Suprapubic skin (tissue), 4 donors: ENCODE results near the gene ZBTB8B. TPM values are rescaled to one million over a fixed set of nuclear protein-coding genes. Genes with fewer than 3 reads are reported as not detected.
"Not testable (repeated sequence)": the region's sequence is repeated elsewhere in the genome, so short reads cannot be mapped to it uniquely, and the experiment has no call there.

Experiments used
- DNase-seq, 2 donors: peaks; one replicate each; pipeline ENCODE4 v3.0.0-alpha.2; 2019; ENCODE audit warnings: low spot score in 2 of 2
- H3K27ac ChIP-seq: fragments of 200-600 bp; sonication (generic); one replicate; pipeline ENCODE4 v1.5.1; 2019
- H3K27me3 ChIP-seq: fragments of 200-600 bp; sonication (generic); one replicate; pipeline ENCODE4 v1.5.1; 2019
- H3K36me3 ChIP-seq: fragments of 200-600 bp; sonication (generic); one replicate; pipeline ENCODE4 v1.5.1; 2019
- H3K4me1 ChIP-seq: fragments of 200-600 bp; sonication (generic); one replicate; pipeline ENCODE4 v1.5.1; 2019
- H3K4me3 ChIP-seq: fragments of 200-600 bp; sonication (generic); one replicate; pipeline ENCODE4 v1.5.1; 2019; ENCODE audit warnings: mild to moderate bottlenecking
- H3K9me3 ChIP-seq: fragments of 200-600 bp; sonication (generic); one replicate; pipeline ENCODE4 v1.5.1; 2019
- EP300 ChIP-seq: sonication (generic); formaldehyde crosslinking; IDR thresholded peaks from one replicate; pipeline ENCODE4 v1.6.1; 2017; ENCODE audit warnings: antibody characterized with exemption
- POLR2A ChIP-seq, 2 donors: fragments of 450-650 bp; IDR thresholded peaks; one replicate each; pipeline ENCODE4 v1.6.1; 2017; ENCODE audit warnings: antibody characterized with exemption in 2 of 2, mild to moderate bottlenecking in 2 of 2, moderate library complexity in 2 of 2
- POLR2AphosphoS5 ChIP-seq, 3 donors: sonication (generic); formaldehyde crosslinking; IDR thresholded peaks; one replicate each; pipeline ENCODE4 v1.6.1; 2017; ENCODE audit warnings: antibody characterized with exemption in 3 of 3
- WGBS: methylation state at CpG from one replicate; pipeline ENCODE4 v1.1.5; 2018; 5-methylcytosine and 5-hydroxymethylcytosine counted together
- total RNA-seq, 4 donors: library from RNA; depleted of rRNA; stranded (reverse); fragments of >200 nt; gene quantifications; one replicate each; pipeline ENCODE4 v1.1.0, GENCODE V29; 2016
- TF ChIP-seq, protein P1 (sequence below), 2 donors: fragments of 200-600 bp in 1 of 2; fragments of 450-650 bp in 1 of 2; sonication (generic) in 1 of 2; IDR thresholded peaks; one replicate each; pipeline ENCODE4 v1.5.1; 2016 to 2019; ENCODE audit warnings: antibody characterized with exemption in 2 of 2, mild to moderate bottlenecking in 1 of 2, moderate library complexity in 1 of 2

ZBTB8B gene
- total RNA-seq, 4 donors from 2014 or later, result 0.08 TPM; not detected in 3

DNA sequence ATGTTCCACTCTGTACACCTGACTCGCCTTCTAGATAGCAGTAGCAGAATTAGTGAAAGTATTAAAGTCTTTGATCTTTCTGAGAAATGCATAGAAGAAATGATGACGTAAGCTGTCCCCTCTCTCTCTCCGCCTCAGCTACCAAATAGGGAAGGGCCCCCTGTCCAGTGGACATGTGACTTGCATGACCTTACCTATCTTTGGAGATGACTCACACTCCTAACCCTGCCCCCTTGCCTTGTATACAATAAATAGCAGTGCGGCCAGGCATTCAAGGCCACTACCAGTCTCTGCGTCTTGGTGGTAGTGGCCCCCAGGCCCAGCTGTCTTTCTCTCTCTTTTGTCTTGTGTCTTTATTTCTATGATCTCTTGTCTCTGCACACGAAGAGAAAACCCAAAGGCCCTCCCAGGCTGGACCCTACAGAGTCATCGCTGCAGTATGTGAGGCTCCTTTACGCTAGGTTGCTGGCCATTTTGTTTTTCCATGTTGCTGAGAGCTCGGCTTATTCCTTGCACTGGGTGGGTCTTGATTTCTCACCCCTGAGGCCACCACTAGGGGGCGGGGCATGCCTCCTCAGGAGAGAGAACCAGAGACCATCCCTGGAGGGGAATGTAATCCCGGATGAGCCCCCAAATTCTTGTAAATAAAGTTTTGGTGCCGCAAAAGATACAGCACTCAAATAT, 16.0 kb upstream of the ZBTB8B start:
- DNase-seq, result no peak
- 85% methylated on average over 12 of the region's 12 CpGs for WGBS
- Histone ChIP-seq H3K9me3 (peaks cover 5% of the 10 kb centered on the region), H3K4me3 (no peak overlapping the region), H3K27me3 (peaks cover 2% of the 10 kb centered on the region), H3K36me3 (no peaks in the 10 kb centered on the region), H3K4me1 (peaks cover 6% of the 10 kb centered on the region), H3K27ac (no peak overlapping the region)
- TF ChIP-seq EP300, result no peak
- TF ChIP-seq POLR2A (IDR thresholded peaks at IDR 0.05), result no peak
- no peak for TF ChIP-seq POLR2AphosphoS5 (IDR thresholded peaks at IDR 0.05)
- TF ChIP-seq, protein P1, sequence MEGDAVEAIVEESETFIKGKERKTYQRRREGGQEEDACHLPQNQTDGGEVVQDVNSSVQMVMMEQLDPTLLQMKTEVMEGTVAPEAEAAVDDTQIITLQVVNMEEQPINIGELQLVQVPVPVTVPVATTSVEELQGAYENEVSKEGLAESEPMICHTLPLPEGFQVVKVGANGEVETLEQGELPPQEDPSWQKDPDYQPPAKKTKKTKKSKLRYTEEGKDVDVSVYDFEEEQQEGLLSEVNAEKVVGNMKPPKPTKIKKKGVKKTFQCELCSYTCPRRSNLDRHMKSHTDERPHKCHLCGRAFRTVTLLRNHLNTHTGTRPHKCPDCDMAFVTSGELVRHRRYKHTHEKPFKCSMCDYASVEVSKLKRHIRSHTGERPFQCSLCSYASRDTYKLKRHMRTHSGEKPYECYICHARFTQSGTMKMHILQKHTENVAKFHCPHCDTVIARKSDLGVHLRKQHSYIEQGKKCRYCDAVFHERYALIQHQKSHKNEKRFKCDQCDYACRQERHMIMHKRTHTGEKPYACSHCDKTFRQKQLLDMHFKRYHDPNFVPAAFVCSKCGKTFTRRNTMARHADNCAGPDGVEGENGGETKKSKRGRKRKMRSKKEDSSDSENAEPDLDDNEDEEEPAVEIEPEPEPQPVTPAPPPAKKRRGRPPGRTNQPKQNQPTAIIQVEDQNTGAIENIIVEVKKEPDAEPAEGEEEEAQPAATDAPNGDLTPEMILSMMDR (IDR thresholded peaks at IDR 0.05), result no peak

GRCh38 chr1:32449457-32449831, 15.4 kb upstream of the ZBTB8B start:
- H3K36me3 ChIP-seq, H3K27ac ChIP-seq, H3K9me3 ChIP-seq, H3K27me3 ChIP-seq, DNase-seq, H3K4me1 ChIP-seq, H3K4me3 ChIP-seq: not testable (repeated sequence)
- 89% methylated on average over 5 of the region's 5 CpGs for WGBS

DNA sequence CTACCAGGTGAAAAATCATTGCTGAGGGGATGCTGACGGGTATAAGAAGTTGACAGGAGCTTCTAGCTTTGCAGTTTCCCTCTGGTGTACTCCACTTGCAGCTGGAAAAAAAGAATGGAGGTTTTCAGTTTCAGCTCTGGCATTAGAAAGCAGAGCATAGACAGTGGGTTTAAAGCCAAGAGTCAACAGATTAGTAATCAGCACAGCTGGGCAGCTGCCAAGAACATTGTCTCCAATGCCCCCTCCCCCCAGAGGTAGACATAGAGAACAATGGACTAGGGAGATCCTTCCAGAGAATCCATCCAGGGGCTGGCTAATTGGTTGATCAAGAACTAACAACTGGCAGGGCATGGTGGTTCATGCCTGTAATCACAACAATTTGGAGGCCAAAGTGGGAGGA, 10.1 kb upstream of the ZBTB8B start:
- no peak overlapping the region for H3K4me3 ChIP-seq
- H3K4me1 ChIP-seq, result no peaks in the 10 kb centered on the region
- no peaks in the 10 kb centered on the region for H3K36me3 ChIP-seq
- TF ChIP-seq POLR2A (IDR thresholded peaks at IDR 0.05) (no peak), EP300 (no peak), POLR2AphosphoS5 (IDR thresholded peaks at IDR 0.05) (no peak)
- TF ChIP-seq, protein P1 (IDR thresholded peaks at IDR 0.05), result no peak
- H3K9me3 ChIP-seq, result peaks cover 9% of the 10 kb centered on the region
- no peak for DNase-seq
- H3K27ac ChIP-seq, result no peak overlapping the region
- 32% methylated on average over 1 of the region's 1 CpG for whole genome bisulfite sequencing
- H3K27me3 ChIP-seq, result peaks cover 2% of the 10 kb centered on the region

DNA sequence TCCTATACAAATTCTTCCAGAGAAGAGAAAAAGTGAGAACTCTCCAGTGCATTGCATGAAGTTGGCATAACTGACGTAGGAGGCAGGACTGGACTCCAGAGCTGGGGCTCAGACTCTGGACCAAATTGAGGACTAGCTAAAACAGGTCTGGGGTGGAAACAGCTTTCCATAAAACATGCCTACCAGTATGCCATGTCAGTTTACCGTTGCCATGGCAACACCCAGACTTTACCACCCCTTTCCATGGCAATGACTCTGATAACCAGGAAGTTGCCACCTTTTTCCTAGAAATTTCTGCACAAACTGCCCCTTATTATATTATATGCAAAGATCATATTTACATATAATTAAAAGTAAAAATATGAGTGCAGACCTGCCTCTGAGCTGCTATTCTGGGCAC, 8.9 kb upstream of the ZBTB8B start:
- no peaks in the 10 kb centered on the region for H3K27me3 ChIP-seq
- 75% methylated on average over 2 of the region's 2 CpGs for WGBS
- H3K4me3 ChIP-seq, result no peak overlapping the region
- DNase-seq, result no peak
- no peaks in the 10 kb centered on the region for H3K4me1 ChIP-seq
- peaks cover 9% of the 10 kb centered on the region for H3K9me3 ChIP-seq
- H3K27ac ChIP-seq, result no peak overlapping the region
- TF ChIP-seq POLR2A (IDR thresholded peaks at IDR 0.05) (no peak), POLR2AphosphoS5 (IDR thresholded peaks at IDR 0.05) (no peak), EP300 (no peak)
- TF ChIP-seq, protein P1 (IDR thresholded peaks at IDR 0.05), result no peak
- H3K36me3 ChIP-seq, result no peaks in the 10 kb centered on the region

DNA sequence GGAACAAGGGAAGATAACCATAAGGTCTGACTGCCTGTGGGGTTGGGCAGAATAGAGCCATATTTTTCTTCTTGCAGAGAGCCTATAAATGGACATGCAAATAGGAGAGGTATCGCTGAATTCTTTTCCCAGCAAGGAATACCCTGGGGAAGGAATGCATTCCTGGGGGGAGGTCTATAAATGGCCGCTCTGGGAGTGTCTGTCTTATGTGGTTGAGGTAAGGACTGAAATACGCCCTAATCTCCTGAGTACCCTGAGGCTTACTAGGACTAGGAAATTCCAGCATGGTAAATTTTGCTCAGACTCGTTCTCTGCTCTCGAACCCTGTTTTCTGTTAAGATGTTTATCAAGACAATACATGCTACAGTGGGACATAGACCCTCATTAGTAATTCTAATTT, 6.1 kb upstream of the ZBTB8B start:
- not testable (repeated sequence) for H3K27ac ChIP-seq, H3K9me3 ChIP-seq, H3K36me3 ChIP-seq, H3K4me1 ChIP-seq, H3K4me3 ChIP-seq, H3K27me3 ChIP-seq, DNase-seq
- WGBS, result 68% methylated on average over 5 of the region's 5 CpGs

GRCh38 chr1:32462977-32463376, 1.9 kb upstream of the ZBTB8B start:
- H3K27me3 ChIP-seq, result peaks cover 37% of the 10 kb centered on the region
- H3K4me1 ChIP-seq, result peaks cover 16% of the 10 kb centered on the region
- H3K4me3 ChIP-seq, H3K36me3 ChIP-seq, DNase-seq, H3K9me3 ChIP-seq, H3K27ac ChIP-seq: not testable (repeated sequence)
- 81% methylated on average over 2 of the region's 2 CpGs for WGBS

DNA sequence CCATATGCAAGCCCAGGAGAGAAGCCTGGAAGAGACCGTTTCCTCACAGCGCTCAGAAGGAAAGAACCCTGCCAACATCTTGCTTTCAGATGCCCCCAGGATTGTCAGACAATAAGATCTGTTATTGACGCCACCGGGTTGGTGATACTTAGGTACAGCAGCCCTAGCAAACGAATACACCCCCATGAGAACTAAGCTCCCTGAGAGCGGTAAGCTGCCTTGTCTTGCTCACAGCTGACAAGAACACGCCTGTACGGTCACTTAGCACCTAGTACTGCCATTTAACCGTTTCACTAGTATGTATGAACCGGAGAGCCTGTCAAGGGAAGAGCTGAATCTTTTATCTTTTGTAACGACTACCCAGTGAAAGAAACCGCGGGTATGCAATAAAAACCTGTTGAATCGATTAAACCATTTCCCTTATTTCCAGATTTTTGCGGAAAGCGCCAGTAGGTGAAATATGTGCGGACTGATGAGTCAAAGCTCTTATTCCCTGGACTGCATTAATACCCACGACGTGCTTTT, 619 bp upstream of the ZBTB8B start:
- H3K36me3 ChIP-seq, result no peaks in the 10 kb centered on the region
- peaks cover 3% of the 10 kb centered on the region for H3K9me3 ChIP-seq
- DNase-seq, result no peak
- peaks cover 43% of the 10 kb centered on the region for H3K27me3 ChIP-seq
- no peak for TF ChIP-seq EP300
- TF ChIP-seq, protein P1 (IDR thresholded peaks at IDR 0.05), result no peak
- TF ChIP-seq POLR2A (IDR thresholded peaks at IDR 0.05), result no peak
- no peak for TF ChIP-seq POLR2AphosphoS5 (IDR thresholded peaks at IDR 0.05)
- 2% methylated on average over 19 of the region's 19 CpGs for WGBS
- peaks cover 16% of the 10 kb centered on the region for H3K4me1 ChIP-seq
- H3K27ac ChIP-seq, result no peak overlapping the region
- peak overlapping the region; percentile 49 for H3K4me3 ChIP-seq
